ENCODE measurements around the gene POU2F1. TPM values are rescaled to one million over a fixed set of nuclear protein-coding genes. Genes with fewer than 3 reads are reported as not detected.

The POU2F1 gene
- total and polyA plus RNA-seq, 2 donors (not counting 3 experiments of a cell fraction or from before 2014, with no cell fraction given), result 6.0 to 12.9 TPM

DNA sequence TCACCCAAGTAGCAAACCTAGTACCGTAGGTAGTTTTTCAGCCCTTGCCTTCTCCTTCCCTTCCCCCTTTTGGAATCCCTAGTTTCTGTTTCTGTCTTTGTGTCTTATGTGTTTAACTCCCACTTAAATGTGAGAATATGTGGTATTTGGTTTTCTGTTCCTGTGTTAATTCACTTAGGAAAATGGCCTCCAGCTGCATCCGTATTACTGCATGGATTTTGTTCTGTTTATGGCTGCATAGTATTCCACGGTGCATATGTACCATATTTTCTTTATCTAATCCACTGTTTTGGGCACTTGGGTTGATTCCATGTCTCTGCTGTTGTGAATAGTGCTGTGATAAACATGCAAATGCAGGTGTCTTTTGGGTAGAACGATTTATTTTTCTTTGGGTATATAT, 138.6 kb downstream of the POU2F1 start:
- H3K9me1 ChIP-seq (replicated peaks; ENCODE audit: control insufficient read depth, extremely low read depth, insufficient read depth, low read length), result no peaks in the 10 kb centered on the region
- no peaks in the 10 kb centered on the region for H3K4me1 ChIP-seq (ENCODE audit: control insufficient read depth, extremely low read depth, insufficient read depth, low read length)
- POLR2A ChIA-PET, result no interaction called here
- no TSS peak for BruUV-seq (replicated peaks)
- DNase-seq (ENCODE audit: low read depth, low spot score) (no peak), FAIRE-seq (no peak)
- H2AFZ ChIP-seq (ENCODE audit: low read depth, low read length), result no peak overlapping the region
- H4K20me1 ChIP-seq (replicated peaks; ENCODE audit: control insufficient read depth, extremely low read depth, insufficient read depth, low read length), result peaks cover 3% of the 10 kb centered on the region
- H3K36me3 ChIP-seq (ENCODE audit: control insufficient read depth in 2 of 2, extremely low read depth in 1 of 2, insufficient read depth in 2 of 2, low read length in 2 of 2), result no peaks in the 10 kb centered on the region
- no peaks in the 10 kb centered on the region for H3K9me3 ChIP-seq (replicated peaks; ENCODE audit: control insufficient read depth, insufficient read depth, low read length)
- H3K27ac ChIP-seq (ENCODE audit: insufficient read depth, low read depth, low read length), result no peak overlapping the region
- no peak overlapping the region for H3K9ac ChIP-seq (replicated peaks; ENCODE audit: extremely low read depth, insufficient read depth, low read length)
- no peaks in the 10 kb centered on the region for H3K27me3 ChIP-seq (ENCODE audit: control insufficient read depth in 2 of 2, insufficient read depth in 2 of 2, low read length in 2 of 2)
- intact Hi-C loops (cut with micrococcal nuclease), result no loop called here
- no peak overlapping the region for H3K4me3 ChIP-seq (replicated peaks in 1 of 3; ENCODE audit: insufficient read depth in 1 of 3, low read depth in 1 of 3, low read length in 3 of 3)
- no peak overlapping the region for H3K4me2 ChIP-seq (ENCODE audit: insufficient read depth, low read length)
- H3K79me2 ChIP-seq (ENCODE audit: control insufficient read depth, insufficient read depth, low read length), result peaks cover 5% of the 10 kb centered on the region
- TF ChIP-seq GATA2 (IDR thresholded peaks at IDR 0.05; ENCODE audit: insufficient read depth, insufficient read length, low read depth, low read length), result no peak
- TF ChIP-seq, protein P1, sequence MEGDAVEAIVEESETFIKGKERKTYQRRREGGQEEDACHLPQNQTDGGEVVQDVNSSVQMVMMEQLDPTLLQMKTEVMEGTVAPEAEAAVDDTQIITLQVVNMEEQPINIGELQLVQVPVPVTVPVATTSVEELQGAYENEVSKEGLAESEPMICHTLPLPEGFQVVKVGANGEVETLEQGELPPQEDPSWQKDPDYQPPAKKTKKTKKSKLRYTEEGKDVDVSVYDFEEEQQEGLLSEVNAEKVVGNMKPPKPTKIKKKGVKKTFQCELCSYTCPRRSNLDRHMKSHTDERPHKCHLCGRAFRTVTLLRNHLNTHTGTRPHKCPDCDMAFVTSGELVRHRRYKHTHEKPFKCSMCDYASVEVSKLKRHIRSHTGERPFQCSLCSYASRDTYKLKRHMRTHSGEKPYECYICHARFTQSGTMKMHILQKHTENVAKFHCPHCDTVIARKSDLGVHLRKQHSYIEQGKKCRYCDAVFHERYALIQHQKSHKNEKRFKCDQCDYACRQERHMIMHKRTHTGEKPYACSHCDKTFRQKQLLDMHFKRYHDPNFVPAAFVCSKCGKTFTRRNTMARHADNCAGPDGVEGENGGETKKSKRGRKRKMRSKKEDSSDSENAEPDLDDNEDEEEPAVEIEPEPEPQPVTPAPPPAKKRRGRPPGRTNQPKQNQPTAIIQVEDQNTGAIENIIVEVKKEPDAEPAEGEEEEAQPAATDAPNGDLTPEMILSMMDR (IDR thresholded peaks at IDR 0.05; ENCODE audit: extremely low read depth in 1 of 2, insufficient read depth in 1 of 2, low read depth in 1 of 2, low read length in 2 of 2), result no peak
- no peak for TF ChIP-seq JUN (IDR thresholded peaks at IDR 0.05; ENCODE audit: borderline replicate concordance, insufficient read depth, insufficient read length, low read depth)
- no peak for TF ChIP-seq EZH2 (IDR thresholded peaks at IDR 0.05; ENCODE audit: borderline replicate concordance, low read depth, low read length, severe bottlenecking)
- TF ChIP-seq, protein P2, sequence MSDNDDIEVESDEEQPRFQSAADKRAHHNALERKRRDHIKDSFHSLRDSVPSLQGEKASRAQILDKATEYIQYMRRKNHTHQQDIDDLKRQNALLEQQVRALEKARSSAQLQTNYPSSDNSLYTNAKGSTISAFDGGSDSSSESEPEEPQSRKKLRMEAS (IDR thresholded peaks at IDR 0.05; ENCODE audit: insufficient read depth, insufficient read length), result no peak
- no peak for TF ChIP-seq MYC (IDR thresholded peaks at IDR 0.05; ENCODE audit: low read depth, low read length)
- no peak for TF ChIP-seq POLR2AphosphoS5 (IDR thresholded peaks at IDR 0.05; ENCODE audit: insufficient read depth, low read depth, low read length)
- no peak for TF ChIP-seq FOS (IDR thresholded peaks at IDR 0.05; ENCODE audit: borderline replicate concordance, insufficient read depth, low read length)
- TF ChIP-seq POLR2A (IDR thresholded peaks at IDR 0.05; ENCODE audit: low read depth, low read length), result no peak
- CTCF ChIA-PET, result no interaction called here
- dilution Hi-C loops (cut with MboI; ENCODE audit: extremely low pct_ligation_motif_present, low sequenced_read_pairs), result no loop called here
